ENCODE data around the gene COG6. TPM values are rescaled to one million over a fixed set of nuclear protein-coding genes. Genes with fewer than 3 reads are reported as not detected.
A peak's percentile ranks its signal among the peaks of the same experiment; 100 is the strongest.

The COG6 gene
- polyA plus RNA-seq, 1 donor = 12.5 TPM

DNA sequence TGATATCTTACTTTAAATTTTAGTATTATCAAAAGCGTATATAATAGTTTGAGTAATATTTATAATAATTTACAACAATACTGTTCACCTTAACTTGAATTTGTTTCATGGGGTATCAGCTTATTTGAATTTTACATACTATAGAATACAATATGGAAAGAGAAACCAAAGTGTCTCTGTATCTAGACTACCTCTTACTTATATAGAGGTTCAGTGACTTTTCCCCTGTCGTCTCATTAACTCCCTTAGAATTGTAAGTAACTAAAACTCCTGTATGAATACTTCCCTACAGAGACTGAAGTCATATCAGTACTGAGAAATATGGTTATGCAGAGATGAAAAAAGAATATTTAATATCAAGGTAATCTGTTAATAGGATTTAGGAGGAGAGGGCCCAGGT, 26.8 kb downstream of the COG6 start:
- DNase-seq = no peak

DNA sequence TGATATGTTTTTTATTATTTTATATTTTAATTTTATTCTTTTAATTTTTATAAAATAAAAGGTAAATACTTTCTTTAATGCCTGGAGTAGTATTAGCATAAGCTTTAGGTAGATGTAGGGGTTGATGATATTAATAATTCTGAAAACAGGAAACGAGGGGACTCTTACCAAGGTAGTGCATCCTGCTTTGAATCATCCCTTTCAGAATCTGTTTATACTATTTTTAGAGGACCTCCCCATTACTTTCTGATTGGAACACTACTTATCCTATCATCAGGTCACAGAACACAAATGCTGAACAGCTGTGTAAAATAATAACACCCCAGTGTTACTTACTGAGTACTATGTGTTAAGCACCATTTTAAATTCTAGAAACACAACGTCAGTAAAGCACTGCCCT, 27.3 kb downstream of the COG6 start:
- DNase-seq = no peak

DNA sequence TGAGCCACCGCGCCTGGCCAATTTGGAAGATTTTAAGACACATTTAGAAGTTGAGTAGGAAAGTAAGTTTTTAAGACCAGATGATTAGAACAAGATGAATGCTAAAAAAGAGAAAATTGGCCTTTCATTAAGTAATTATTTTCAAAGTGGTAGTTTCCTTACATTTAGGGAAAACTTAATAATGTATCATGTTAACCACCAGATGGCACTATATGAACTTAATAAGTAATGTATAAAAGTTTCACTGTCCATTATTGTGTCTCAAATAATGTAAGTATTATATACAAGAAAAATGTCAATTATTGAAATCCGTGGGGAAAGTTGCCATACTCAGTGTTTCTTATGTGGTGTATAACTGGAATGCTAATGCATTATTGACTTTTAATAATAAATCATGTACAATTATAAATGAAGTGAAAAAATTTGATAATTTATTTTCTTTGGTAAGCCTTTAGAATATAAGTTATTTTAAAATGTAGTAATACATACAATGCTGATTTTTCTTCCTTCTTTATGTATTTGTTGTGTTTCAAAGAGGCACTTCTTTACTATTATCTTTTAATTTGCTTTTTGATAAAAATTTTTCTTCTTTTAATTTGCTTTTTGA, 29.2 kb downstream of the COG6 start:
- peak; percentile 11 for DNase-seq

DNA sequence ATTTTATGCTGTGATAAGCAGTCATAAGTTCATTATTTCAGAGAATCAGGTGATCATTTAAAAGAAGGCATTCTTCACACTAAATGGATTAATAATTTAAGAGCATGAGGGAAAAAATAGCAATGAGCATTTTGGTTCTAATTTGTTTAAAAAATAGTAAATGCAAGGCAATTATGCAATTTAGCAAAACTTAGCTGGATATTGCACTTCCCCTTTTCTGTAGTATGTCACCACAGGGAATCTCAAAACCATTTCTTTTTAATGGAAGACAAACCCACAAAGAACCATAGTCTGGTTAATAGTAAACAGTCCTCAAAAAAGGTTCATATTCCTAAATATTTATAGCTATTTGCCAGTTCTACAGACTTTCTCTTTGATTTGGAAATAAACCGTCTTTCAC, 30.2 kb downstream of the COG6 start:
- no peak for DNase-seq

DNA sequence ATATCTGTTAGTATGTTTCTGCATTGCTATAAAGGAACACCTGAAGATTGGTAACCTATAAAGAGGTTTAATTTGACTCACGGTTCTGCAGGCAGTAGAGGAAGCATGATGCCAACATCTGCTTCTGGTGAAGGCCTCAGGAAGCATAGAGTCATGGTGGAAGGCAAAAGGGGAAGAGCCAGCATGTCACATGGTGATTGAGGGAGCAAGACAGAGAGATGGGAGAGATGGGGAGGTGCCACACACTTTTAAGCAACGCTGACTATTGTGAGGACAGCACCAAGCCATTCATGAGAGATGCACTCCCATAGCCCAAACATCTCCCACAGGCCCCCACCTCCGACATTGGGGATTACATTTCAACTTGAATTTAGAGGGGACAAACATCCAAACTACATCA, 32.8 kb downstream of the COG6 start:
- no peak for DNase-seq

DNA sequence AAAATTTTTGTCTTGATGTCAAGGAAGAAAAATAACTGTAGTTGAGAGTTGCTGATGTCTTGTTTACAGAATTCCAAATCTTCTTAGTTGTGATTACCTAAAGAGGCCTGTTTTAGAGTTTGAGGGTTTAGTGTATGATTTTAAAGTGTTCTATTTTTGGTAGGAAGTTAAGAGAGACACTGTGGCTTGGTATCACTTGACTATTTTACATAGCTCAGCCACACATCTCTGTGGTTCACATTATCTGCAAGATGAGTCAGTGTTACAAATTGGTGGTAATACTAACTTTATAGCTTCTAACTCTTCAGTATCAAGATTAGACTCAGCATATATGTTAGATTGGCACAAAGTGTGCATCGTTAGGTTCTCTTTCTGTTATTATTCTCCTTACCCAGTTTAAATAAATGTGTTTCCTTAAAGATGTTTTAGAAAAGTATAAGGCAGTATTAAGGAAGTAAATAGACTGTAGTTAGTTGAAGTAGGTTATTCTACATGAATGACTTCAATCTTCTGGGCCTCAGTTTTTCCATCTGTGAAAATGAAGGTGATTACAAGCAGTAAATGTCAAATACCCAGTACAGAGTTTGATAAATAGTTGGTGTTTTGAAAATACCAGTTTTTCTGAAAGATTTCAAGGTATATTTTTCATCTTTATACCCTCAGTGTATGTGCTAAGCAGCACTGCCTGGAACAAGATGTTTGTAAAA, 33.4 kb downstream of the COG6 start:
- DNase-seq = no peak

DNA sequence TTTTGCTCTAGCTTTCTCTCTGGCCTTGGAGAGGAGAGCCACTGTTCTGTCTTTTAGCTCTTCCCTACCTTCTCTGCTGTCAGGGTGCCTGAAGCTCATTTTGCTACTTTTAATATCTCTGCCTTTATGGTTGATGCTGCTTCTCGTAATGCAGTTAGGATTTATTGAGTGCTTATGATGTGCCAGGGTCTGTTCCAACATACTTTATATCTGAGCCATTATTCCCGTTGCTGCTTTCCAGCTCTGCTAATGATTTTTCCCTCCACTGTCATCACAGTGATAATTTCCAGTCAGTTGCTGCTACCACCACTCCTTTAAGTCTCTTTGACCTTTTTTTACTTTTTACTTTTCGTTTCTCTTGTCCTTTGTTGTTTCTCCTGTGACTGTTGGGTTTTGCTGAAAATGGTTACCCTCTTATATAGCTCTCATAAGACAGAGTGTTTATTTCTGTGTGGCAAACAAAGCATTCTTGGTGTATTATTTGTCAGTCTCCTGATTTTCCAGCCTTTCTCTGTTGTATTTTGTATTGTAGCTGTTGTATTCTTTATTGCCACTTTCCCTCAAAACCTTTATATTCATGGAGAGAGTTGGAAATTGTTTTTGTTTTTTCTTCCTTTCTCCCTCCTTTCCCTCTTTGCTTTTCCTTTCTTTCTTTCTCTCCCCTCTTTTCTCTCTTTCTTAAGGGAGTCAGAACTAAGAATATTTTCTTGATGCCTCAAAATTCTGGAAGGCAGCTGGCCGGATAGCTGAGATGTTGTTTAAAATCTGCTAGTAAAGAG, 37.4 kb downstream of the COG6 start:
- DNase-seq = peak; percentile 79

DNA sequence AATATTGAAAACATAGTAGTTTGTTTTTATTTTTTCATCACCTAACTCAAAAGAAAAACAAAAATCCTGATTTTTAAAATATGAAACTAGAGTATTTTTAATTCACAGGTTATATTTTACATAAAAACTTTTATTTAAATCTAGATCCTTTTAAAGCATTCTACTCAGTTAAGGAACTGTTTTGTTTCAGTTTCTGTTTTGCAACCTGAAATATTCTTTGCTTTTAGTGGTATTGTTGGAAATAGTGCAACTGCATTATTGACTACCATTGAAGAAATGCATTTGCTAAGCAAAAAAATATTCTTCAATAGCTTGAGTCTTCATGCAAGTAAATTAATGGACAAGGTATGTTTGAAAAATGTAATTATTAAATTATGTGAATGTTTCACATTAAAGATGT, 43.8 kb downstream of the COG6 start:
- no peak for DNase-seq

DNA sequence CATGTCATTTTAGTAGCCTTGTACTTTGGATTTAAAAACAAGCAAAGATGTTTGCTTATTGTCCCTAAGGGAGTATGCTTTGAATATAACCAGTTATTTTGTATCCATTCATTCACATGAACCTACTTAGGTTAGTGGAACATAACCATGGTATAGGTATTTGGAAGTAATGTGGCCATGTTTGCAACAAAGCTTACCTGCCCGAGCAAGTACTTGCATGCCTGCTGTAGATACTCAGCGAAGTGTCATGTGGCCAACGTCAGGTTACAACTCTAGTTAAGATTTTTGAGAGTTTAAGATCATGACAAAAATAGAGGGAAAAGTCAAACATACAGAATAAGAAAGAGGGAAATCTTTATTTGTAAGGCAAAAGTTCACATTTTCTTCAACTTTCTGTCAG, 57.2 kb downstream of the COG6 start:
- DNase-seq = no peak

DNA sequence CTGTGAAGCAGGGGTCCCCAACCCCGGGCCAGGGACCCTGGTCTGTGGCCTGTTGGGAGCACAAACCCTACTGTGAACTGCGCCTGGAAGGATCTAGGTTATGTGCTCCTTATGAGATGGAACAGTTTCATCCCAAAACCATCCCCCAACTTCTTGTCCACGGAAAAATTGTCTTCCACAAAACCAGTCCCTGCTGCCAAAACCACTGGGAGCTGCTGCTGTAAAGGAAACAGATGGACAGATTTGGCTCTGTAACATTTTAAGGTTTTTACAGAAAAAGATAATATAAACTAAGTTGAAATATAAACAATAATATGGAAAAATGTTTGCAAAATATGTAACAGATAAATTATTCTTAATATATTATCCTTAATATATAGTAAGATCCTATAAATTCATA, 73.7 kb downstream of the COG6 start:
- peak; percentile 76 for DNase-seq

DNA sequence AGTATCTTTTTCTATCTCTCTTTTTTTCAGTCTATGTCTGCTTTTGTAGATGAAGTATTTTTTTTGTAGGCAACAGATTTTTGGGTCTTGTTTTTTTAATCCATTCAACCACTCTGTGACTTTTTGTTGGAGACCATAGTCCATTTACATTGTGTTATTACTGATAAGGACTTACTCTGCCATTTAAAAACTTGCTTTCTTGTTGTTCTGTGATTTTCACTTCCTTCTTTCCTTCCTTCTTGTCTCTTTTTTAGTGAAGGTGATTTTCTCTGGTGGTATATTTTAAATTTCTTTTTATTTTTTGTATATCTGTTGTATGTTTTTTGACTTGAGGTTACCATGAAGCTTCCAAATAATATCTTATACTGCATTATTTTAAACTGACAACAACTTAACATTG, 79.5 kb downstream of the COG6 start:
- no peak for DNase-seq

DNA sequence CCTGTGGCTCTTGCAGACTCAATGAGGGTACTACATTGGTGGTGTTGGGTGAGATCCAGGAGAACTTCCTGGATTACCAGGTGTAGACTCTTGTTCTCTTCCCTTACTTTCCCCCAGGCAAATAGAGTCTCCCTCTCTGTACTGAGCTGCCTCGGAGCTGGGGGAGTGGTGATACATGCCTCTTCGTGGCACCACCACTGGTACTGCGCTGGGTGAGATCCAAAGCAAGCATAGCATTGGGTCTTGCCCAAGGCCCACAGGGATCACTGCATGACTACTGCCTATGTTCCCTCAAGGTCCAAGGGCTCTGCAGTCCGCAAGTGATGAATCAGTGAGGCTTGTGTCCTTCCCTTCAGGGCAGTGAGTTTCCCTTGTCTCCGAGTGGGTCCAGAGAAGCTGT, 81.6 kb downstream of the COG6 start:
- DNase-seq = no peak

DNA sequence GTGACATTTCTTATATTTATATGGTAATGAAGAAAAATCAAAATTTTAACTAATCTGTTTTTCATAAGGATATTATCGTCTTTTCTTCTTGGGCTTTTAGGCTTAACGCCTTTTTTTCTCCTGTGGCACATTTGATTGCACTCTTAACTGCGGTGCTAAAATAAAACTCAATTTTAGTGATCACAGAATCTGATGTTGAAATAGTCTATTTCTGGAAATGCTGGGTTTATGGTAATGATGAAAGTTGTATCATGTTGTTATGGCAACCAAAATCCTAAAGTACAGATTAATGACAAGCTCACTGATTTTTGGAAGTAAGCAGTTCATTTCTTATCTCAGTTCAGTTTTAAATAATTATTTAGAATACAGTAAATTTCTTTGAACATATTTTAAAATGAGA, 85.3 kb downstream of the COG6 start:
- DNase-seq = no peak

DNA sequence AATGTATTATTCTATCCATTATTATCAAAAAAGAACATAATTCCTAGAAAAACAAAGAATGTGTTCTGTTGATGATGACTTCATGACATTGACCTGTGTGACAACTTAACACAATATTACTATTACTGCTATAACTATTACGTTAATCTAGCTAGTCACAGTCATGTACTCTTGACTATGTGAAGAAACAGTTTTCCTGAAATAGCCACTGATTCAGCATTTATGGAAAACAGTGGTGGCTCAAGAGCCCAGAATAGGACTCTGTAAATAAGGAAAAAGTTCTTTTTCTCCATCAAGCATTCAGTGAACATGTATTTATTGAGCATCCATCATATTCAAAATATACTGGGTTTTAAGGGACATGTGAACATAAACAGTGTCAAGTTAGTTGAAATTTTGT, 93.5 kb downstream of the COG6 start:
- no peak for DNase-seq

DNA sequence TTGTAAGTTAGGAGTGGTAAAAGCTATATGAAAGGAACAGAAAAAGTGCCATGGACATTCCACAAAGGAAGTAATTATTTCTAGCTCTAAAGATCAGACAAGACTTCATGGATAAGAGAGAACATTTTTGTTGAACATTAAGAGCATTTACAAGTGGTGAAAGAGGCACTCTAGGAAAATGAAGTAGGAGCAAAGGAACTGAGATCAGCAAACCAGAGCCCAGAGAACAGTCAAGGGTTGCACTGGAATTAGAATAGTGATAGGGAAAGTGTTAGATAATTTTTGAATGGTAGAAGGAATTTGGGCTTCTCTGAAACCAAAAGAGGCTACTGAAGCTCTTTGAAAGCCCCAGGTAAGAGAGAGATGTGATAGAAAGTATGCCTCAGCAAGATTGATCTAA, 94.1 kb downstream of the COG6 start:
- no peak for DNase-seq

DNA sequence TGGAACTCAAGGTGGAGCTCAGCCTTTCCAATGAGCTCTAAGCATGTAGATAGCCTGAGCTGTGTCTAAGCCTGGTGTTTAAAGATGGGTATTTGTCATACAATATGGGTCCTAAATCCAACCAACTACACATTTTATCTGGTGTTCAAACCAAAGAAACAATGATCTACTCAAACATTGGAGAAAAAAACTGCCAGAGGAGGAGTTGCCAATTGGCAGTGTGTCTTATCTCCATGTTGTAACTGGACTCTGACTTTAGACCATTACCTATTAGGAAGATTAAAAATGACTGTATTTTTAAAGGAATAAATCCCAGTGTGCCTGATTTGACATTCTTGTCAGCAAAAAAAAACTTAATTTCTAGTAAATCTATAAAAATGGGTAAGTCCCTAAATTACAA, 96.3 kb downstream of the COG6 start:
- DNase-seq = no peak

DNA sequence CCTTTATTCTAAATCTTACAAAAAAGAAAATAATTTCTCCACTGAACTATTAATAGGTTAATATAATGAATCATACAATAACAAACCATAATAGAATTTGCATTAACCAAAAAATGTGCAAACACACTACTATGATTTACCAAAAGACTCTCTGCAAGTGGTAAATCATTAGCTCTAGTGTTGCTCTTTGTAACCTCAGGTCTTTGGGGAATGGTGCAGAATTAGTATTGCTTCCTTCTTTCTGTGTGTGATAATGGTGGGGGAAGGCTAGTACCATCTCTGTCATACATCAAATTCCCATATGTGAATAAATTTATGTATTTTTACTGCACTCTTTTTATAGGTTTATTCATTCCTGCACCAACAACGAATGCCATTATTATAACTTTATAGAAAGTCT, 105.1 kb downstream of the COG6 start:
- DNase-seq = no peak

DNA sequence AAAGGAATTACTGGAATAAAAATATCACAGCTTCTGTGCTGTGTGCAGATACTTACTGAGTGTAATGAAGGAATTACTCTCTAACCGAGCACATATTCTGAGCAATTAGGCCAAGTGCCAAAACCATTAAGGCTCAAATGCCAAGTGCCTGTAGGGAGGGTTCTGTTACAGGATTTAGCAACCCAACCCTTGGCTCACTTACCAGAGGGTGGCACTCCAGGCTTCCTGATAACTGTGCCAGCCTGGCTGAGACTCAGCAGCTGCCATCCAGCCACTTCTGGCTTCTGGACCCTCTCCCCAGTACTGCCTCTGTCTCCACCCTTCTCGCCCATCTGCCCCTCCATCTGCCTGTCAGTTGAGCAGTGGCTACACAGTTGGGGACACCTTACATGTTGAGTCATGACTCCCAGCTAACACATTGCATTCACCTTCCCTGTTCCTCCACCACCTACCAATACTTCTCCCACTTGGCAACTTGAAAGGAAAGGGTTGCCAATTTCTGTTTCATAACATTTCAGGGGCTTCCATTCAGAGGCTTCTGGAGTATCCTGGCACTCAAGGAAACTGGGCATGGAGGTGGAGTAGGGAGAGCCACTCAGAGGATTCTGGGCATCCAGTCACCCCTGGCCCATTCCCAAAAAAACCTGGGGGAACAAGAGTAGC, 110.5 kb downstream of the COG6 start:
- DNase-seq = peak; percentile 46

DNA sequence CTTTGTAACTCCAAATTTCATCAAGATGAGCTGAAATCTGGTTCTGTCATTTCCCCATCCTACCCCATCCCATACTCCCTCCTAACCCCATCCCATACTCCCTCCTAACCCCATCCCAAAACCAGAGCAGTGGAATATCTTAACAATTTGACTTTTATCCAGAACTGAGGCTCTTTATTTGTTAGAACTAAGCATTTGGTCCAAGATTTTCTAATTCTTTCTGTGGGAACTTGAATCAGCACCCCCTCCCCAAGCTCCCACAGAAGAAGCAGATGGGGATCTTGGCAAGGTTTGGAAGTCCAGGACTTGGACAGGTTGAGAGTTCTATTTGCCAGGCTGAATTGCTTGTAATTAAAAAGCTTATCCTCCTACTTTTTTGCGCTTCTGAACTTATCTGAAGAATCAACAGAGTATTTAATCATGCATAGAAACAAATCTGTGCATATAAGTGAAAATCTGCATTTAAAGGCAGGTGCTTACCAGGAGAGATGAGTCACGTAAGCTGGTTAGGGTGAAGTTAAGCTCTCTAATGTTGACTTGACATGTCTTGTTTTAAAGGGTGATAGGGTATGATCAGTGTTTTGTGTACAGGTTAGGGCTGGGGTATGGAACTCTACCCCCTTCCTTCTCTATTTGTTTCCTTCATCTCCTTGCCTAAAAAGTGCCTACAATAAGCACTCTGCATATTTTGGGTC, 111.1 kb downstream of the COG6 start:
- peak; percentile 34 for DNase-seq

DNA sequence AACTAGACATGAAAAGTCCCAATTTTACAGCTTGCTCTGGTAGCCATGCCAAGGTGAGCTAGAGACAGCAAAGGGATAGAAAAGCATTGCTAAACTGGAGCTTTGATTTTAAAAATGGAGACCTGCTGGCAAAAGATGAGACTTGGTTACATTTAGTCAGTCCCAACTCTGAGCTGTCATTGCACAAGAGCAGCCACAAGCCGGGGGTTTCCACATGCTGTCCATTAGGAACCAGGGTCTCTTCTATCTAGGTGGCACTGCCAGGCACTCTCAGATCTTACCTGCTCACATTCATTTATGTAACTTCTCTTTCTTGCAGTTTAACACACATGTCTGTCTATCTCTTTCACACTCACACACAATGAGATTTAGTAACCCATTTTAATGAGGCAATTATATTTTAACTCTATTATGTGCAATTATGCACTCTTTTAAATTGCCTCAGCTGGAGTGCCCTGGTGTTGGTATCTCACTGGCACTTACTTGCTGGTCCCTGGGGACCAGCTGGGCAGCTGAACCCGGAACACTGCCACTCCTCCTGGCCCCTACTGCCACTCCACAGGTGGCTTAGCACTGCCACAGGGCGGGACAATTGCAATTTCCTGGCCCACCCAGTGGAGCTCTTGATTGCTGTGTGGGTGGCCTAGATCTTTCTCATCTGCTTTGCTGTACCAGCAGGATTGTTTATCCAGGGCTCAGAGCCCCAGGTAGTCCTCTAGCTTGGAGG, 112.5 kb downstream of the COG6 start:
- DNase-seq = no peak

DNA sequence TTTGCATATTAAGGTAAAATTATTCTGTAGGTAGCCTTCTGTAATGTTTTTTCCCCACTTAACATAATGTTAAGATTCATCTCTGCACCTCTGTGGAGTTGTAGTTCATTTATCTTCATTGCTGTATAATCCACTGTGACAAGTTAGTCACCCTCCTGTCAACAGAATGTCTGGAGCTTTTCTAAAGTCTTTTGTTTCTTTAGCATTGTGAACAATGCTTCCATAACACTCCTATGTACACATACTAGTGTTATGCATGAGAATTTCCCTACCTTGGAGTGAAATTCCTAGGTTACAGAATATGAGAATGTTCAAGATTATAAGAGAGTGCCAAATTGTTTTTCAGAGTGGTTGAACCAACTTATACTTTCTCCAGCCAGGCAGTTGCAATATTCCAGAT, 113.5 kb downstream of the COG6 start:
- DNase-seq = no peak
